ENCODE results near the gene GDE1. TPM values are rescaled to one million over a fixed set of nuclear protein-coding genes. Genes with fewer than 3 reads are reported as not detected.
"Not testable (repeated sequence)": the region's sequence is repeated elsewhere in the genome, so short reads cannot be mapped to it uniquely, and the experiment has no call there.

Gene GDE1
- total RNA-seq, 1 experiment from 2014 or later, result 48.6 TPM

DNA sequence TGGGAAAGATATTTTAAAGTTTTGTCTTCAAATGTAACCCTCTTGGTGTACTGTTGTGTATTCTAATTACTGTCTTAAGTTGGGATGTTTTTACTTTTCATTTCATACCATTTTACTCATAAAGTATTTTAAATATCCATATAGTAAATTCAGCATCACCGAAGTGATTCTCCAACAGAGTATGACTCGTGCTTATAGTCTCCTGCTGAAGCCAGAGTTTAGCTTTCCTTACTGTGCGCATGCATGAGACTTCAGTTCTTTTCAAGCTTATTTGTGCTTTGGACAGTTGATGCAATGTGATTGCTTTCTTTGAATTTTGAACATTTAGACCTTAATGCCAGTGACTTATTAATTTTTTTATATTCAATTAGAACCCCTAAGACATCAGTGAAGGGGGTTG, 26.2 kb upstream of the GDE1 start:
- no peaks in the 10 kb centered on the region for H3K23me2 ChIP-seq (ENCODE audit: insufficient read length, low read depth, low read length, poor library complexity, severe bottlenecking)
- Mint-ChIP-seq H3K36me3 (ENCODE audit: insufficient read depth in 1 of 3, low read depth in 3 of 3) (peaks cover 10 to 51% (median 19%) of the 10 kb centered on the region in 3 experiments), H3K27ac (no peak overlapping the region), H3K9me3 (no peaks in the 10 kb centered on the region), H3K4me3 (no peak overlapping the region), H3K4me1 (no peaks in the 10 kb centered on the region), H3K27me3 (ENCODE audit: low read depth) (no peaks in the 10 kb centered on the region)
- H3K27ac ChIP-seq (ENCODE audit: insufficient read length, low read depth, low read length), result no peak overlapping the region
- no peaks in the 10 kb centered on the region for H3K4me1 ChIP-seq (ENCODE audit: insufficient read depth, low read length)
- no peak overlapping the region for H3K56ac ChIP-seq (ENCODE audit: insufficient read length, low read depth, low read length)
- H2AFZ ChIP-seq (ENCODE audit: low read length), result no peak overlapping the region
- no peaks in the 10 kb centered on the region for H3K9me3 ChIP-seq (ENCODE audit: control insufficient read depth, low read depth, low read length)
- H3K4ac ChIP-seq (ENCODE audit: low read depth, low read length), result no peak overlapping the region
- H4K5ac ChIP-seq (ENCODE audit: insufficient read length, low read depth, low read length), result no peak overlapping the region
- no peak overlapping the region for H3K9ac ChIP-seq (ENCODE audit: extremely low read depth, insufficient read length, low read length)
- H3K18ac ChIP-seq (ENCODE audit: insufficient read length, low read depth, low read length), result no peak overlapping the region
- H4K8ac ChIP-seq (replicated peaks; ENCODE audit: insufficient read length, low read depth, low read length), result no peak overlapping the region
- H2AK5ac ChIP-seq (ENCODE audit: insufficient read length, low read length), result no peak overlapping the region
- H2BK12ac ChIP-seq (ENCODE audit: insufficient read length, low read depth, low read length), result no peak overlapping the region
- H3T11ph ChIP-seq (ENCODE audit: low read length), result no peak overlapping the region
- no peak overlapping the region for H2BK20ac ChIP-seq (ENCODE audit: low read depth, low read length, poor library complexity, severe bottlenecking)
- H3K79me2 ChIP-seq (ENCODE audit: insufficient read depth, low read length), result no peaks in the 10 kb centered on the region
- H3K23ac ChIP-seq (ENCODE audit: insufficient read length, low read depth, low read length), result no peak overlapping the region
- WGBS (ENCODE audit: extremely low coverage, insufficient read length, low lambda C conversion rate), result no CpG with 5 or more reads among the region's 3 CpGs
- no peak overlapping the region for H3K14ac ChIP-seq (ENCODE audit: insufficient read depth, low read length)
- no peak overlapping the region for H2BK120ac ChIP-seq (ENCODE audit: low read depth, low read length, poor library complexity, severe bottlenecking)
- no peak overlapping the region for H2BK15ac ChIP-seq (ENCODE audit: low read depth, low read length)
- no peak overlapping the region for H4K91ac ChIP-seq (ENCODE audit: insufficient read length, low read depth, low read length)
- TF ChIP-seq, protein P1, sequence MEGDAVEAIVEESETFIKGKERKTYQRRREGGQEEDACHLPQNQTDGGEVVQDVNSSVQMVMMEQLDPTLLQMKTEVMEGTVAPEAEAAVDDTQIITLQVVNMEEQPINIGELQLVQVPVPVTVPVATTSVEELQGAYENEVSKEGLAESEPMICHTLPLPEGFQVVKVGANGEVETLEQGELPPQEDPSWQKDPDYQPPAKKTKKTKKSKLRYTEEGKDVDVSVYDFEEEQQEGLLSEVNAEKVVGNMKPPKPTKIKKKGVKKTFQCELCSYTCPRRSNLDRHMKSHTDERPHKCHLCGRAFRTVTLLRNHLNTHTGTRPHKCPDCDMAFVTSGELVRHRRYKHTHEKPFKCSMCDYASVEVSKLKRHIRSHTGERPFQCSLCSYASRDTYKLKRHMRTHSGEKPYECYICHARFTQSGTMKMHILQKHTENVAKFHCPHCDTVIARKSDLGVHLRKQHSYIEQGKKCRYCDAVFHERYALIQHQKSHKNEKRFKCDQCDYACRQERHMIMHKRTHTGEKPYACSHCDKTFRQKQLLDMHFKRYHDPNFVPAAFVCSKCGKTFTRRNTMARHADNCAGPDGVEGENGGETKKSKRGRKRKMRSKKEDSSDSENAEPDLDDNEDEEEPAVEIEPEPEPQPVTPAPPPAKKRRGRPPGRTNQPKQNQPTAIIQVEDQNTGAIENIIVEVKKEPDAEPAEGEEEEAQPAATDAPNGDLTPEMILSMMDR (conservative IDR thresholded peaks at IDR 0.05), result no peak
- no peaks in the 10 kb centered on the region for H3K27me3 ChIP-seq (ENCODE audit: insufficient read depth, low read length)
- H3K4me2 ChIP-seq (ENCODE audit: insufficient read depth, insufficient read length, low read length), result no peak overlapping the region
- H4K20me1 ChIP-seq (ENCODE audit: control insufficient read depth, insufficient read depth, insufficient read length), result no peaks in the 10 kb centered on the region
- no peaks in the 10 kb centered on the region for H3K79me1 ChIP-seq (ENCODE audit: insufficient read depth, low read depth, low read length, poor library complexity, severe bottlenecking)
- no peak for DNase-seq
- H2BK5ac ChIP-seq (ENCODE audit: insufficient read length, low read length), result no peak overlapping the region

DNA sequence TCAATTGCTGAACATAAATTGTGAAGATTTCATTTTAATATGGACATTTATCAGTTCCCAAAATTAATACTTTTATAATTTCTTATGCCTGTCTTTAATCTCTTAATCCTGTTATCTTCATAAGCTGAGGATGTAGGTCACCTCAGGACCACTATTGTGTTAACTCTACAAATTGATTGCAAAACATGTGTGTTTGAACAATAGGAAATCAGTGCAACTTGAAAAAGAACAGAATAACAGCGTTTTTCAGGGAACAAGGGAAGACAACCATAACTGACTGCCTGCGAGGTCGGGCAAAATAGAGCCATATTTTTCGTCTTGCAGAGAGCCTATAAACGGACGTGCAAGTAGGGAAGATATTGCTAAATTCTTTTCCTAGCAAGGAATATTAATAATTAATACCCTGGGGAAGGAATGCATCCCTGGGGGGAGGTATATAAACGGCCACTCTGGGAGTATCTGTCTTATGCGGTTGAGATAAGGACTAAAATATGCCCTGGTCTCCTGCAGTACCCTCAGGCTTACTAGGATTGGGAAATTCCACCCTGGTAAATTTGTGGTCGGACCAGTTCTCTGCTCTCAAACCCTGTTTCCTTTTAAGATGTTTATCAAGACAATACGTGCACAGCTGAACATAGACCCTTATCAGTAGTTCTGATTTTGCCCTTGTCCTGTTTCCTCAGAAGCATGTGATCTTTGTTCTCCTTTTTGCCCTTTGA, 21.5 kb upstream of the GDE1 start:
- H3K4ac ChIP-seq (ENCODE audit: low read depth, low read length); H3K23ac ChIP-seq (ENCODE audit: insufficient read length, low read depth, low read length); H3K27me3 ChIP-seq (ENCODE audit: insufficient read depth, low read length); H3K27ac Mint-ChIP-seq; H3K14ac ChIP-seq (ENCODE audit: insufficient read depth, low read length); H2BK15ac ChIP-seq (ENCODE audit: low read depth, low read length); H3K79me2 ChIP-seq (ENCODE audit: insufficient read depth, low read length); H3K9me3 Mint-ChIP-seq; H3K27ac ChIP-seq (ENCODE audit: insufficient read length, low read depth, low read length); H2BK5ac ChIP-seq (ENCODE audit: insufficient read length, low read length); H2BK120ac ChIP-seq (ENCODE audit: low read depth, low read length, poor library complexity, severe bottlenecking); H2BK12ac ChIP-seq (ENCODE audit: insufficient read length, low read depth, low read length); H3K4me1 Mint-ChIP-seq; DNase-seq; H3K79me1 ChIP-seq (ENCODE audit: insufficient read depth, low read depth, low read length, poor library complexity, severe bottlenecking); H4K8ac ChIP-seq (replicated peaks; ENCODE audit: insufficient read length, low read depth, low read length); H3K23me2 ChIP-seq (ENCODE audit: insufficient read length, low read depth, low read length, poor library complexity, severe bottlenecking); H3K18ac ChIP-seq (ENCODE audit: insufficient read length, low read depth, low read length); H3K9me3 ChIP-seq (ENCODE audit: control insufficient read depth, low read depth, low read length); H4K20me1 ChIP-seq (ENCODE audit: control insufficient read depth, insufficient read depth, insufficient read length); H2BK20ac ChIP-seq (ENCODE audit: low read depth, low read length, poor library complexity, severe bottlenecking); H3K27me3 Mint-ChIP-seq (ENCODE audit: low read depth); H3K9ac ChIP-seq (ENCODE audit: extremely low read depth, insufficient read length, low read length); H3K4me2 ChIP-seq (ENCODE audit: insufficient read depth, insufficient read length, low read length); H3K56ac ChIP-seq (ENCODE audit: insufficient read length, low read depth, low read length); H3T11ph ChIP-seq (ENCODE audit: low read length); H4K5ac ChIP-seq (ENCODE audit: insufficient read length, low read depth, low read length); H2AFZ ChIP-seq (ENCODE audit: low read length); H3K4me3 Mint-ChIP-seq; H2AK5ac ChIP-seq (ENCODE audit: insufficient read length, low read length); H4K91ac ChIP-seq (ENCODE audit: insufficient read length, low read depth, low read length); H3K4me1 ChIP-seq (ENCODE audit: insufficient read depth, low read length): not testable (repeated sequence)
- peaks cover 28 to 61% (median 46%) of the 10 kb centered on the region in 3 experiments for H3K36me3 Mint-ChIP-seq (ENCODE audit: insufficient read depth in 1 of 3, low read depth in 3 of 3)
- WGBS (ENCODE audit: extremely low coverage, insufficient read length, low lambda C conversion rate), result no CpG with 5 or more reads among the region's 10 CpGs
